NCI-H748 (cell line): ENCODE measurements around the gene BROX.

Source experiments
- DNase-seq: peaks from one replicate; lab custom pipeline; 2025; ENCODE audit not compliant: unreplicated experiment; lab: John Stamatoyannopoulos, UW

BROX gene

DNA sequence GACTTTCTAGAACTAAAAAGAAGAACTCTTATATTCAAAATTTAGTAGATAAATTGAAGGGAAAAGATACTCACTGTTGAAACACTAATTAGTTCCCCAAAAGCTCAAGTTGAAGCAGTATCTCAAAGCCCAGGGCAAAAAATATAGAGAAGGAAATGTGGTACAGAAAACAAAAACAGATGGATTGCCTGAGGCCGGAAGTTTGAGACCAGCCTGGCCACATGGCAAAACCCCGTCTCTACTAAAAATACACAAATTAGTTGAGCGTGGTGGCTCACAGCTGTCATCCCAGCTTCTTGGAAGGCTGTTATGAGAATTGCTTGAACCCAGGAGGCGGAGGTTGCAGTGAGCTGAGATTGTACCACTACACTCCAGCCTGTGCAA, 60.6 kb downstream of the BROX start:
- no peak for DNase-seq

DNA sequence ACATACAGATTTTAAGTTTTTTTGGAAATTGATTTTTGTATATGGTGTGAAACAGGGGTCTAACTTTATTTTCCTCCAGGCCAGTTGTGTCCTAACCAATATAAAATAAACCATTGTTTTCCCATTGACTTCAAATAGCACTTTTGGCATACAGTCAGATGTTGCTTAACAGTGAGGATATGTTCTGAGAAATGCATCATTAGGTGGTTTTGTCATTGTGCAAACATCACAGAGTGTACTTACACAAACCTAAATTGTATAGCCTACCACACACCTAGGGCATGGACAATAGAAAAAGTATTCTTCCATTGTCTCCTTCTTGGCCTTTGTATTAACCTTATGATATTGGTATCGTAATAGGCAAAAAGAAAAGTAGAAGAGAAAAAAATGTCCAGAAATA, 65.1 kb downstream of the BROX start:
- DNase-seq, result peak; percentile 75

DNA sequence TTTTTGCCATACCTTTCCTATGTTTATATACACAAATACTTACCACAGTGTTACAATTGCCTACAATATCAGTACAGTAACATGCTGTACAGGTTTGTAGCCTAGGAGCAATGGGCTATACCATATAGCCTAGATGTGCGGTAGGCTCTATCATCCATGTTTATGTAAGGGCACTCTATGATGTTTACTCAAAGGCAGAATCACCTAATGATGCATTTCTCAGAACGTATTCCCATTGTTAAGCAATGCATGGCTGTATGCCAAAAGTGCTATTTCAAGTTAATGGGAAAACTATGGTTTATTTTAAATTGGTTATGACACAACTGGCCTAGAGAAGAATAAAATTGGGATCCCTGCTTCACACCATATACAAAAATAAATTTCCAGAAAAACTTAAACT, 65.6 kb downstream of the BROX start:
- DNase-seq, result peak; percentile 91

DNA sequence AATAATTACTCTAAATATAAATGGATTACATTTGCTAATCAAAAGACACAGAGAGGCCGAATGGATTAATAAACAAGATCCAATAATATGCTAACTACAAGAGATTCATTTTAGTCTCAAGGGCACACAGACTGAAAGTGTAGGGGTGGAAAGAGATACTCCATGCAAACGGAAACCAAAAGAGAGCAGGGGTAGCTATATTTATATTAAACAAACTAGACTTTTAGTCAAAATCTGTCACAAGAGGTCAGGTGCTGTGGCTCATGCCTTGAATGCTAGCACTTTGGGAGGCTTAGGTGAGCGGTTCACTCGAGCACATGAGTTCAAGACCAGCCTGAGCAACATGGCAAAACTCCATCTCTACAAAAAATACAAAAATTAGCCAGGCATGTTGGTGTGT, 68.9 kb downstream of the BROX start:
- no peak for DNase-seq

DNA sequence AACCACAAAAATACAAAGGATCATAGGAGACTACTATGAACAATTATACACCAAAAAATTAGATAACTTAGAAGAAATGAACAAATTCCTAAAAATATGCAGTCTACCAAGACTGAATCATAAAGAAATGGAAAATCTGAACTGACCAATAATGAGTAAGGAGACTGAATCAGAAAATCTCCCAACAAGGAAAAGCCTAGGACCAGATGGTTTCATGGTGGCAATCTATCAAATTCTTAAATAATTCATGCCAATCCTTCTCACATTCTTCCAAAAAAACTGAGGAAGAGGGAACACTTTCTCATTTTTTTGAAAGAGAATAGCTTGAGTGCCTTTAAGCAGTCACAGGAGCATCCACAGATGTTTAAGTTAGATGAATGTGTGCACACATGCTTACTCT, 70.7 kb downstream of the BROX start:
- no peak for DNase-seq

DNA sequence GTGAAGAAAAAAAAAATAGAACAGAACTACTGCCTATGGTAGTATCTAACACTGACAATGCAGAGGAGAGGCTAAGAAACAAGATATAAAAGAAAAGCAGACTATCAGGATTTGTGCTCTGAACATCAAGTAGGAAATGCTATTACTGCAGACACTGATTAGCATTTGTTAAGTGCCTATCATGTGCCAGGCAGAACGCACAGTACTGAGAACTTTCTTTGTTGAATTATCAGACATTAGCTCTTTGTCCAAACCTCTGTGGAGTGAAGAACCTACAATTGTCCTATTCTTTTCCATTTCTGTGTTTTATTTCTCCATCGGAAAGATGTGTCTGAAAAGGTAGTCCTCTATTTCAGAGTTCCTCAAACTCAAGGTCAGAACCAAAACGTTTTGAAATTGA, 72.0 kb downstream of the BROX start:
- DNase-seq, result no peak
